GM19438 (cell line): ENCODE measurements around the gene MKNK2.
A peak's percentile ranks its signal among the peaks of the same experiment; 100 is the strongest.
"Not testable (repeated sequence)": the region's sequence is repeated elsewhere in the genome, so short reads cannot be mapped to it uniquely, and the experiment has no call there.

Experiments used
- ATAC-seq: cut with Tn5 transposase; IDR thresholded peaks from one replicate; pipeline ENCODE4 v1.9.1; 2021; ENCODE audit warnings: low read depth; ENCODE audit not compliant: unreplicated experiment

The MKNK2 gene

GRCh38 chr19:2045501-2046045 is 5.5 kb downstream of the MKNK2 start:
- ATAC-seq: no peak

GRCh38 chr19:2044709-2045500 is 6.1 kb downstream of the MKNK2 start:
- ATAC-seq: no peak

- ATAC-seq: no peak
Observed at GRCh38 chr19:2043961-2044708, 6.9 kb downstream of the MKNK2 start.

GRCh38 chr19:2043251-2043641 is 7.8 kb downstream of the MKNK2 start:
- ATAC-seq: no peak

- ATAC-seq: peak; percentile 4
Observed at GRCh38 chr19:2042485-2043250, 8.4 kb downstream of the MKNK2 start.

DNA sequence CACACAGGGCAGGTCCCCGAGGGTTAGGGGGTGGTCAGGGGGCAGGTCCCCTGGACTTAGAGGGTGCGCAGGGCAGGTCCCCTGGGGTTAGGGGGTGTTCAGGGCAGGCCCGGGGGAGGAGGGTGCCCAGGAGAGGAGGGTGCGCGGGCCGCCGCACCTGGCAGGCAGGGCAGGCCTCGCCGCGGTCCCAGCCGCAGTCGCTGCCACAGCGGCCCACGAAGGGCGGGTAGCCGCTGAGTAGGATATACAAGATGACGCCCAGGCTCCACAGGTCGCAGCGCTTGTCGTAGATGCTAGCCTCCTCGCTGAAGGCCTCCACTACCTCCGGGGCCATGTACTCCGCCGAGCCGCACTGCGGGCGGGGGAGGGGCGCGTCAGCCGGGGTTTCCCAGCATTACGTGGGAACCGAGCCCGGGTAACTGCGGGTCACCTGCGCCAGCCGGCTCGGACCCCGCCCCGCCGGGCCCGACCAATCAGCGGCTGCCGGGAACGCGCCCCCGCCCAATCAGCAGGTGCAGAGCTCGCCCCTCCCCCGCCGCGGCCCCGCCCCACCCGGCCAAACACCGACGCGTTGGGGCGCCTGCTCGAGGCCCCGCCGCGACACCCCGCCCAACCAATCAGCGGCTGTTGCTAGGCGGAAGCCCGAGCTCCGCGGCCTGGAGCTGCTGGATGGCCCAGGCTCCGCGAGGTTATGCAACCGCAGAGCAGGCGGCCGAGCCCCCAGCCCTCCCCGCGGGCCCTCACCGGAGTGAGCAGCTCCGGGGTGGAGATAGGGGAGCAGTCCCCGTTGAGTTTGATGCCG is 9.2 kb downstream of the MKNK2 start:
- peak; percentile 58 for ATAC-seq

- ATAC-seq: no peak
Observed at GRCh38 chr19:2041433-2041682, 9.7 kb downstream of the MKNK2 start.

DNA sequence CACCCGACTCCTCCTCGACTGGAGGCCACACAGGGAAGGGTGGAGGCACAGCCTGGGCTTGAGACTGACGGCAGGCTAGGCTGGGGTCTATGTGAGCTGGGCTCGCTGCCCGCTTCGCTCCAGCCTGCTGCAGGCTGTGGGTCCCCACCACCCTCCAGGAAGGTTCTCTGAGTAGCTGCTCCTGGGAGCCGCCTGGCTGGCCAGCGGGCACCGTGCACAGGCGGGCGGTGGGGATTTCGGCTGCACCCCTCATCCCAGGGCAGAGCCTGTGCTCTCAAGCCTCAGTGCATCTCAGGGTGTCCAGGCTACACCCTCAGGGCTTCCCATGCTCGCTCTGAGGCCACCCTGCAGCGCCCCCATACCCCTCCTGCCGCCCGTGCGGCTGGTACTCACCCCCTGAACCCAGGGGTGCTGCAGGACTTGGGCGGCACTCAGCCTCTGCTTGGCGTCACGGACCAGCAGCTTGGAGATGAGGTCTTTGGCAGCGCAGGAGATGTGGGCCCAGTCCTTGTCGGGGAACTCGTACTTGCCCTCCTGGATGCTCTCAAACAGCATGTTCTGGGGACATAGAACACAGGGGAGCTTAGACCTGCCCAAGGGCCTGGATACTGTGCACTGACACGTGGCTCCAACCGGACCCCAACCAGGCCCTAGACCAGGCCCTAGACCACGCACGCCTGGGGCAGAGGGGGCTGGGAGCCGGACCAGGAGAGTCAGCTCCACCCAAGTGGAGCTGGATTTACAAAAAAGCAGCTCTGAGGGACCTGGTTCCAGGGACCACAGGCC is 10.2 kb downstream of the MKNK2 start:
- no peak for ATAC-seq

DNA sequence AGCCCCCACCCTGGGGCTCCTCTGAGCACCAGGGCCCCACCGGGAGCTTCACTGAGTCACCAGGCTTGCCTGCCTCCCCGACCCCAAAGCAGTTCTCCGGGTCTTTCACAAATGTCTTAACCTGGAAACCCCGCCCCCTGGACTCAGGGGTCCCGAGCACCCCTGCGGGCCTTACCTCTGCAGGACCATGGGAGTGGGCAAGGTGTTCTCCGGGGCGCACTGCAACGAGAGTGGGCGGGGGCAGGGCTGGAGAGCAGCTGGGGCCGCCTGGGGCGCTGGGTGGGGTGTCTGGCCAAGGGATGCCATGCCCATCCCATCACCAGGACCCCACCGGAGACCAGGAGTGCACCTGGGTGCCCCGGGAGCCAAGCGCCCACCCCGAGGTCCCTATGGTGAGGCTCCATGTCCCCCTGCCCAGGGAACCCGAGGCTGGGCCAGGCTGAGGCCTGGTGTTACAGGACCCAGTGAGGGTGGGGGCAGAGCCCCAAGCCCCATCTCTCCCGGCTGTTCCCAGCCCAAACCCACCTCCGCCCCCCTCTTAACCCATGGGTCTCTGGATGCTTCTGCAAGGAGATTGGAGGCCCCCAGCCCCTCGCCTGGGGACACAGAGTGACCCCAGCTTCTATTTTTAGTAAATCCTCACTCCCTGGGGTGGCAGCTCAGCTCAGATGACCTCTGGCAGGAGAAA is 10.9 kb downstream of the MKNK2 start:
- ATAC-seq: no peak

GRCh38 chr19:2039089-2039958 is 11.7 kb downstream of the MKNK2 start:
- no peak for ATAC-seq

GRCh38 chr19:2038284-2039088 is 12.6 kb downstream of the MKNK2 start:
- ATAC-seq: no peak

DNA sequence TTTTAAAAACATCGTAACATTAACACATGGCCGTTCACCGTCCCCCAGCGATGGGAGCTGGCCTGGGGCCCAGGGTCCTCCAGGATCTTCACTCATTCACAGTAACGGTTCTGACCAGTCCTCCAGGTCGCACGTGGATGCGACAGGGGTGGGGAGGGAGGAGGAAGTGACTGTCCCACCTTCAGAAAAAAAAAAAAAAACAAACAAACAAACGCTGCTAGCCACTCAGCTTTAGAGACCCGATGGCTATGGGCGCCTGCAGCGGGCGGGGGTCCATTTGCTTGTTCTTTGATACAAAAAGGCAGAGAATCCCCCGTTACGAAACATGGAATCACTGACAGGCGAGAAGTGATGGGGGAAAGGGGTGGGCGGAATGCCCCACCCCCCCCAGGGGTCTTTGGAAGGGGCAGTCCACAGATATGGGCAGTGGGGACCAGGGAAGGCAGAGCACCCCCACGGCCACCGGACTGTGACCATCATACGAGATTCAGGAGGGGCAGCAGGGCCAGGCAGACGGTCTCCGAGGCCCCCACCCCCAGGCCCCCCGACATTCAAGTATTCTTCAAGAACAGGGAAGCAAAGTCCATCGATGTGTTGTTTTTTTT is 13.3 kb downstream of the MKNK2 start:
- no peak for ATAC-seq

DNA sequence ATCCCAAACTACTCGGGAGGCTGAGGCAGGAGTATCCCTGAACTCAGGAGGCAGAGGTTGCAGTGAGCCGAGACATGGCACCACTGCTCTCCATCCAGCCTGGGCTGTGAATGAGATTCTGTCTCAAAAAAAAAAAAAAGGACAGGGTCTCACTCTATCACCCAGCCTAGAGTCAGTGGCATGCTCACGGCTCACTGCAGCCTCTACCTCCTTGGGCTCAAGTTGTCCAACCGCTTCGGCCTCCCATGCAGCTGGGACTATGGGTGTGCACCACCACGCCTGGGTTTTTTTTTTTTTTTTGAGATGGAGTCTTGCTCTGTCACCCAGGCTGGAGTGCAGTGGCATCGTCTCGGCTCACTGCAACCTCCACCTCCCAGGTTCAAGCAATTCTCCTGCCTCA is 14.6 kb downstream of the MKNK2 start:
- ATAC-seq: no peak

GRCh38 chr19:2035590-2035991 is 15.5 kb downstream of the MKNK2 start:
- no peak for ATAC-seq

GRCh38 chr19:2034729-2035589 is 16.1 kb downstream of the MKNK2 start:
- ATAC-seq: no peak

DNA sequence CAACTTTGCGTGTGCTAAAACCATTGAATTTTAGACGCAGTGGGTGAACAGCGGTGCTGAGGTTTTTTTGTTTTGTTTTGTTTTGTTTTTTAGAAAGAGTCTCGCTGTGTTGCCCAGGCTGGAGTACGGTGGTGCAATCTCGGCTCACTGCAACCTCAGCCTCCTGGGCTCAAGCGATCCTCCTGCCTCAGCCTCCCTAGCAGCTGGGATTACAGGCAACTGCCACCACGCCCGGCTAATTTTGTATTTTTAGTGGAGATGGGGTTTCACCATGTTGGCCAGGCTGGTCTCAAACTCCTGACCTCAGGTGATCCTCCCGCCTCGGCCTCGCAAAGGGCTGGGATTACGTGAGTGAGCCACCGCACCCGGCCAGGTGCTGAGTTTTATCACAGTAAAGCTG is 16.8 kb downstream of the MKNK2 start:
- ATAC-seq: not testable (repeated sequence)
